ENCODE data around the gene RUNX3.
A peak's percentile ranks its signal among the peaks of the same experiment; 100 is the strongest.
"Not testable (repeated sequence)": the region's sequence is repeated elsewhere in the genome, so short reads cannot be mapped to it uniquely, and the experiment has no call there.

RUNX3 gene

GRCh38 chr1:24930260-24931145, at the start of gene RUNX3:
TSS of gene RUNX3 (minus strand) at chr1:24930276. CDS start at chr1:24929868, 408 bp downstream.
- peak; percentile 68 for DNase-seq

DNA sequence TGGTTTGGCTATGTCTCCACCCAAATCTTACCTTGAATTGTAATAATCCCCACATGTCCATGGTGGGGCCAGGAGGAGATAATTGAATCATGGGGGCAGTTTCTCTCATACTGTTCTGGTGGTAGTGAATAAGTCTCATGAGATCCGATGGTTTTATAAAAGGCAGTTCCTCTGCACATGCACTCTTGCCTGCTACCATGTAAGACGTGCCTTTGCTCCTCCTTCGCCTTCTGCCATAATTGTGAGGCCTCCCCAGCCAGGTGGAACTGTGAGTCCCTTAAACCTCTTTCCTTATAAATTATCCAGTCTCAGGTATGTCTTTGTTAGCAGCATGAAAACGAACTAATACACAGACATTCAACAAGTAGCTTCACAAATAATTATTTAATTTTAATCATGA, 49.2 kb upstream of the RUNX3 start:
- not testable (repeated sequence) for DNase-seq

DNA sequence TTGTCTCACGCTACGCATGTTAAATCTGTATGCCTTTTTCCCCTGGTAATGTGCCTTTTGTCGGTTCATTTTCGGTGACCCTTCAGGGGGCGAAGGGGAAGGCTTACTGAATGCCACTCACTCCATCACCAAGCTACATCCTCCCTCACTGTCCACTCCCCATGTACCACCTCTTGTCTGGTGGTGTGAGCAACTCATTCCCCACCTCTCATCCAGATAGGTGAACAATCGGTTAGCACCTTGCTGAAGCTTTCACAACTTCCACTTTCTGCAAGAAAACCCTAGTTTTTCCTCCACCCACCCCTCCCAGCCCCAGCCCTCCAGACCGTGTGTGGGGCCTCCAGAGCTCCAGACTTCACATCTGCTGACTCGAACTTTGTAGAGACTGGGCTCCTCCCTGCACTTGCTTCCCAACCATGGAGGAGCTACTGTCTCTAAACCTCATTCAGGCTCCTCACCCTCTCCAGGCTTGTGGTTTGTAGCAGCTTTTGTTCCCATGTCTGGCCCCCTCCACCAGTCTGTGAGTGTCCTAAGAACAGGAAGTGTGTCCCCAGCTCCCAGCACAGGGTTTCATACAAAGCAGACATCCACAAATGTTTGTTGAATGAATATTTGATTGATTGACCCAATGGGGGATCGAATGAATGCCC, 48.4 kb upstream of the RUNX3 start:
- no peak for DNase-seq

GRCh38 chr1:24975391-24975790, 45.3 kb upstream of the RUNX3 start:
- no peak for DNase-seq

DNA sequence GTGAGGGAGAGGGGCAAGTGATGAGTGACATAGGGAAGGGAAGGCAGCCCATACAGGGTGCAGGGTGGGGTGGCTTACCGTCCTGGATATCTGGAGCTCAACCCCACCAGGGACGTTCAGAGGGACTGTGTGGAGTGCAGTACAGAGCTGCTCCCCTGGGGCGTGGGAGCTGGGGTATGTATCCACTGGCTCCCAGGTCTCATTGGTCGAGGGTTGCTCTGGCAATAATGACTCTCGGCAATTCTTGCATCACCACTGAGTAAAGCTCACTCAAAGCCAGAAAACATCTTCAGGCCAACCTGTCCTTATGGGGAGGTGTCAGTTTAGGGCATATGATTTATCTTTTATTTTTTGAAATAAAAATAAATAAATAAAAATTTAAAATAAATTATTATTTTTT, 43.2 kb upstream of the RUNX3 start:
- DNase-seq: no peak

DNA sequence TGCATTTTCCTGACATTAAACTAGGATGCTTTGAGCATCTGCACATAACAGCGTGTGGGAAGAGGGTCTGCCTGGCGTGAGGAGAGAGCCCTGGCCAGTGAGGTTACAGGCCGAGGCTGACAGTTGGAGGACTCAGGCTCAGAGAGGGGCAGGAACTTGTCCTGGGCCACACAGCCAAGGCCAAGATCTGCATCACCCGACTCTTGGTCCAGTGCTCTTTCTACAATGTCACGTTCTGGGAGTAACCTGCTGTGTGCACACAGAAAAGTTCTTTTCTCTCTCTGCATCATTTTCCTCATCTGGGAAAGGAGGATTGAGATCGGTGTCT, 42.8 kb upstream of the RUNX3 start:
- DNase-seq: no peak

DNA sequence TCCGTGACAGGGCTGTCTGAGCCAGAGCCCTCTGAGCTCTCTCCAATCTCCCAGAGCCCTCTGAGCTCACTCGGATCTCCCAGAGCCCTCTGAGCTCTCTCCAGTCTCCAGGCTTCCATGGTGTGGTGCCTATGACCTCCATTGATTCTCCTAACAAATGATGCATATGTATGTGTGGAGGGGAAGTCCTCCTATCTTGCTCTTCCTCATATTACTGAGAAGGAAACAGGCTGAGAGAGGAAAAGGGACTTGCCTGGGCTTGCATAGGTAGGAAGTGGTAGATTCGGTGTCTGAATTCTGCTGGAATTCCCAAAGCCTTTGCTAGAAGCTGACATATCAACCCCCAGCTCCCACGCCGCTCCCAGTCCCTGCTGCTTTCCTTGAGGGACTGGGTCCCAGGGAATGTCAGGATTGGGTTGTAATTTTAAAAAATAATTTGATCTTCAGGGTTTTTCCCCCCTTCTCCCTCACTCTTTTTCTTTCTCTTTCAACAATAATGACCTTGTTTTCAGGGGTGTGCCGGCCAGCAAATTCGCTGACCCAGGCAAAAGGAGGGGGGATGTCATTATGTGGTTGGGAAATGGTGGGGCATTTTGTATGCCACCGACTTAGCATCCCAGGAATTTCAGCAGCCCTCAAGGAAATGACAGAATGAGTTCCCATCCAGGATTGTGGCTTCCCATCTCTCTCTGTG, 42.3 kb upstream of the RUNX3 start:
- DNase-seq: no peak

DNA sequence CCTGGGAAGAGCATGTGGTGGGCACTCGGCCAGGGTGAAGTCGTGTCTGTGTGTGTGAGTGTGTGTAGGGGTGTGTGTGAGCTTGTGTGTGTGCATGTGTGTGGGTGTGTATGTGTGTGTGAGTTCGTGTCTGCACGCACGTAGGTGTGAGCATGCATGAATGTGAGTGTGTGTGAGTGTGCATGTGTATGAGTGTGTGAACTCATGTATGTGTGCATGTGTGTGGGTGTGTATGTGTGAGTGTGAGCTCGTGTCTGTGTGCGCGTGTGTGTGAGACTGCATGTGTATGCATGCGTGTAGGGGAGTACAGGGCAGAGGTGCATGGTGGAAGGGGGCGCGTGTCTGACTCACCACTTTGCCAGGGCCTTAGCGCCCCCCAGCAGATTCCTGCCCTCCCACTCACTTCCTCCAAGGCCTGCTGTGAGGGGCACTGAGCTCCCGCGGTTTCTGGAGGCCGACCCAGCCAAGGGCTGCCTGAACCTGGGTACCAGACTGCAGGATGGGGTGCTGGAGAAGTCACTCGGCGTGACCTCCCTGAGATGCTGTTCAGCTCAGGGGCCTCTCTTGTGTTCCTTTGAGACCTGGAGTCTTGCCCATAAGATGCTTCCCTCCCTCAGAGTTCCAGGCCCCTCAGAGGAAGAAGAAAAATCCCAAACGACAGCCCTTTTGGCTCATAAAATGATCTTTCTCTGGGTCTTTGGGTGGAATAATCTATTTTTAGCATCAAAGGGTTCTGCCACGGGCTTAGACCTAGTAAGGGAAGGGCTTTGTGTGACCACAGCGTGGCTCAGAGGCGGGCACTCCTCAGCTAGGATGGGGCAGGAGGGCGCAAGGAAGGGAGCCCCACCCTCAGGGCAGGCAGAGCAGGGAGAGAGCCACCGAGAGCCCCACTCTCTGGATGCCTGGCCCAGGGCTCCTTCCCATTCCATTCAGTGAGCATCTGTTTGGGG, 41.1 kb upstream of the RUNX3 start:
- DNase-seq: no peak

- DNase-seq: no peak
Measured at GRCh38 chr1:24970399-24970753, 40.3 kb upstream of the RUNX3 start.

GRCh38 chr1:24969596-24970398, 39.7 kb upstream of the RUNX3 start:
- no peak for DNase-seq

DNA sequence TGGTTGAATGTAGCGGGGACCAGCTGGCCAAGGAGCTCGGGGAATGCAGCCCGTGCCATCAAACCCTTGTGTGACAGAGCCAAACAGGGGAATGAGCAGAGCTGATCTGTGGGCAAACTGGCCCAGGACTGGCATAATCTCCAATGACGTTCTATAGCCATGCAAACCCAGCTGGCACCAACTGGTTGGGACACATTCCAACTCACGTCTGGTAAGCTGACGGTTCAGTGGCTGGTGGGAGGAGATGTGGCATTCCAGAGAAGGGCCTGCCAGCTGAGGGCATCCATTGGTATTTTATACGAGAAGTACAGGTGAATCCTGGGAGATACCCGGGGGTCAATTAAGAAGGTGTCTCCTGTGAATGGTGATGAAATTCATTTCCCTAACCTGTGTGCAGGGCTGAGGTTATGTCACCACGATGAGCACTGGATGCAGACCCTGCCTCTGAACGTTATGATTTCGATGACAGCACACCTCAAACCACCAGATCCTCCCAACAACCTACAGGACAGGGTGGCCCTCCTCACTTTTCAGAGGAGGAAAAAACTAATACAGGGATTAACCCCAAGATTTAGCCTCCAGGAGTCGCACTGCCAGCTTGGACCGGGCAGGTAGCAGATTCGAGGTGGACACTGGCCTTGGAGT, 39.0 kb upstream of the RUNX3 start:
- no peak for DNase-seq

GRCh38 chr1:24967962-24968361, 37.9 kb upstream of the RUNX3 start:
- no peak for DNase-seq

DNA sequence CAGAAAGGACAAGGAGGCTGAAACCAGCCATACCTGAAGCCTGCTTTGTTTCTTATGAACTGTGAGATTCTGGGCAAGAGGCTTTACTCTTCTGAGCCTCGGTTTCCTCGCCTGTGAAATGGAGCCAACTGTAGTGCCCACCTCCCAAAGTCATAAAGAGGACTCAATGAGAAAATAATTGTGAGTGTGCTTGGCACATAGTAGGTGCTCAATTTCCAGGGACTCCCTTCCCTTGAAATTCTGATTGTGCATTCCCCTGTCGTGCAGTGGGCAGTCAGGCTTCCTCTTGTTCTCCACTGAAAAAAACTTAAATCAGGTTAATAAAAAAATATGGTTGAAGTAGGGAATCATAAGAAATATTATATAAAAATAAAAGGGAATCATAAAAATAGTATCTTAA, 37.5 kb upstream of the RUNX3 start:
- no peak for DNase-seq

DNA sequence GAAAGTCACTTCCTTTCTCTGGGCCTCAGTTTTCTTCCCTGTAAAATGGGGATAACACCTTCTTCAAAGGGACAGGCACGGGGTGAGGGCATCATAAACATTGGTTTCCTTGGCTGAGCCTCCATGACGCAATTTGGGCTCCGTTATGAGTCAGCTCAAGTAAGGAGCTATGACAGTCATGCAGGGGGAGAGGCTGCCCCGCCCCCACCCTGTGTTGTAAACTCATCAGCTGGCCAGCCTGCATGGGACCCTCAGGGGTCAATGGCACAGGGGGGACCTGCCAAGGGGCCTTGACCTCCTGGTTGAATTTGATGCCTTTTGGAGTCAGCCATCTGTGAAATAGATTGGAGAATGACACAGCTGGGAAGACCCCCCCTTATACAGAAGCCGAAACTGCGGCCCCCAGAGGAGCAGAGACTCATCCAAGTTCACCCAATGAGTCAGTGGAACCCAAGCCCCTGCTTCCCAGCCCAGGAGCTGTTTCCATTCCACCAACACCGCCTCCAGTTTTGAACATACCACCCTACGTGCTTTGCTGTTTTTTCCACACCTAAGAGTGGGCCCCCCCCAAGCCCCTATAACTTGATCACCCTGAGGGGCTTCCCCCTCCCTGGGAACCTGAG, 36.8 kb upstream of the RUNX3 start:
- DNase-seq: no peak

DNA sequence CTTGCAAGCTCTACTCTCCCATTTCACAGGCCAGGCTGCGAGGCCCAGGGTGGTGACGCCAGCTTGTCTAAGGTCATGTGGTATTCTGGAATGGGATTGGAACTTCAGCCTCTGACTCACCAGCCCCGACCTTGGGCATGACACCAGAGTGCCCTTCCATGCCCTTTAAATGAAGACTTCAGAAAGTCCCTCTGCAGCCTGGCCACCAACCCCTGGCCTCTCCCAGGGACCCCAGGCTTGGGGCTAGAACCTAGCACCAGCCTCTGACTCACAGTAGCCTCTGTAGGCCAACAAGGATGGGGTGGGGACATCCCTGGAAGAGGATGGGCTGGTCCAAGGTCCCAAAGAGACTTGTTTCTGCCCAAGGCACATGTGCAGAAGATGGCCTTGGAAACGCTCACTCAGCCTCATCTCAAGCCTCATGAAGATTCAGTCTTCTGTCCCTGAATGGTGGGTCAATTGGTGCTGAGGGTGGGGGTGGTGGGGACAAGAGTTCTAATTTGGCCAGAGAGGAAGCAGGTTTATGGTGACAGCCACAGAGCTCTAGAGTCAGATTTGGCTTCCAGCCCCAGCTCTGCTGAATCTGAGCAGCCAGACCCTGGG, 36.1 kb upstream of the RUNX3 start:
- no peak for DNase-seq

DNA sequence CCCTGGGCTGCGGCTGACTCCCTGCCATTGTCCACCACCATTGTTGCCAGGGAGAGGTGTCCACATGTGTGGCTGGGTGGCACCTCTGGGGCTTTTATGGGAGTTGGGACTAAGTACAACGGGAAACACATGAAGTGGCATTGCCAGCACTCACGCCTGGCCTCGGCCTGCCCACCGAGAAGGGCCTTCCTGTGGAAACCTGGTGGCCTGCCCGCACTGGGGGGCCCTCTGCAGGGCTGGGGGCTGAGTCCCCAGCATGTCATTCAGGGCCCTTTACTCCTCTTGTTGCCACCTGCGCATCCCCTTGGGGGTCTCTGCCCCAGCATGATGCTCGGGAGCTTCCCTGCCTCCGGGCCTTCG, 35.5 kb upstream of the RUNX3 start:
- DNase-seq: no peak

GRCh38 chr1:24964811-24965570, 34.9 kb upstream of the RUNX3 start:
- no peak for DNase-seq

DNA sequence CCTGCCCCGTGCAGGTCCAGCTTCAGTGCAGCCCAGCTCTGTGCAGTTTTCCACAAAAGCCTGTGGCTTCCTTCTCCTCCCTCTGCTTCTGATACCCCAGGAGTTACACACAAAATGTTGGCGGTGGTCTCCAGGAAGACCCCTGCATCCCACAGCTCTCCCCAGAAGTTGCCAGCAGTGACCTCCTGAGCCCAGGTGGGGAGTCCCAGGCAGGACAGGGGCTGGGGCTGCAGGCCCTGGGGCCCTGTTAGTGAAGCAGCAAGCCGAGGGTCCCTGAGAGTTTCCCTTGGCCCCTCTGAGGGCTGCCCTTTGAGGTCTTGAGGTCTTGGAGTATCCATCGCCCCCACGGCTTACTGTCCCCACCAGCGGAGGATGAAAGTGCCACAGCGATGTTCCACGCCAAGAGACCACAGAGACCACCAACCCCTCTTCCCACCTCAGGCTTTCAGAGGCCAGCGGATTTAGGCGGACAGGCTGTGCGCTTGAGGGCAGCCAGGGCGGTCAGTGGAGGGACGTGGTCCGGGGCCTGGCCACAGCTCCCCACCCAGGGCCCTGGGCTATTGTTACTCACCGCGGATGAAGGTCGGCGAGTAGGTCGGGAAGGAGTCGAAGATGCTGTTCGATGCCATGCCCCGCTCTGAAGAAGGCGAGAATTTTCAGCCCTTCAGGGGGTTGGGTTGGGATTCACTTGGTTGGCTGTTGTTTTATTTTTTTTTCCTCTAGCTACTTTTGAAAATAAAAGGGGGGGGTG, 34.0 kb upstream of the RUNX3 start:
- no peak for DNase-seq

Data from NCI-H1105 treated with DMSO at 0.1 percent for 48 hours (cell line).